Measurements from ENCODE around the gene TENT4A.

TENT4A gene

GRCh38 chr5:6698696-6699095 is 14.5 kb upstream of the TENT4A start:
- ChIA-PET CTCF (interaction anchor here (0.7 kb wide), 1 partner anchor 84 kb away, joined by 3 read pairs; no protein-coding TSS in a partner anchor), POLR2A (ENCODE audit: low non-redundant PET) (no interaction called here)
- TF ChIP-seq, protein P1, sequence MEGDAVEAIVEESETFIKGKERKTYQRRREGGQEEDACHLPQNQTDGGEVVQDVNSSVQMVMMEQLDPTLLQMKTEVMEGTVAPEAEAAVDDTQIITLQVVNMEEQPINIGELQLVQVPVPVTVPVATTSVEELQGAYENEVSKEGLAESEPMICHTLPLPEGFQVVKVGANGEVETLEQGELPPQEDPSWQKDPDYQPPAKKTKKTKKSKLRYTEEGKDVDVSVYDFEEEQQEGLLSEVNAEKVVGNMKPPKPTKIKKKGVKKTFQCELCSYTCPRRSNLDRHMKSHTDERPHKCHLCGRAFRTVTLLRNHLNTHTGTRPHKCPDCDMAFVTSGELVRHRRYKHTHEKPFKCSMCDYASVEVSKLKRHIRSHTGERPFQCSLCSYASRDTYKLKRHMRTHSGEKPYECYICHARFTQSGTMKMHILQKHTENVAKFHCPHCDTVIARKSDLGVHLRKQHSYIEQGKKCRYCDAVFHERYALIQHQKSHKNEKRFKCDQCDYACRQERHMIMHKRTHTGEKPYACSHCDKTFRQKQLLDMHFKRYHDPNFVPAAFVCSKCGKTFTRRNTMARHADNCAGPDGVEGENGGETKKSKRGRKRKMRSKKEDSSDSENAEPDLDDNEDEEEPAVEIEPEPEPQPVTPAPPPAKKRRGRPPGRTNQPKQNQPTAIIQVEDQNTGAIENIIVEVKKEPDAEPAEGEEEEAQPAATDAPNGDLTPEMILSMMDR (conservative IDR thresholded peaks at IDR 0.05; ENCODE audit: low read depth) = no peak

DNA sequence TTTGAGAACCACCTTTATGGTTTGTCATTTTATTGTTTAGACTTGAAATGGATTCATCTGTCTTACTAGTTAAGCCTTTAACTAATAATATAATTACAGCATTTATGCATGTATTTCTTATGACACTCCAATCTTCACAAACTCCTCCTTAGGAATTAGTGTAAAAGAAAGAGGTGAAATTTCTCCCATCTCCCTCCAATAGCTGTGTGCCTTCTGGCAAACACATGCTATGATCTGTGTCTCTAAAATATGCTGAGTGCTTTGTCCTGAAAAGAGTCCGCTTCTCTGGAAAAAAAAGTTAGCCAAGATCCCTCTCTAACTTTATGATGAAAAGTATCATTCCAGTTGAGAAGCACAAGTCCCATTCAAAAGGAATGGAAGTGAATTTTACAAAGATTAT is 13.9 kb upstream of the TENT4A start:
- H3K27ac ChIP-seq = no peak overlapping the region
- TF ChIP-seq, protein P1 (conservative IDR thresholded peaks at IDR 0.05; ENCODE audit: low read depth) = no peak
- DNase-seq (ENCODE audit: low spot score) = no peak
- ChIA-PET CTCF (interaction anchor here (0.7 kb wide), 1 partner anchor 84 kb away, joined by 3 read pairs; no protein-coding TSS in a partner anchor), POLR2A (ENCODE audit: low non-redundant PET) (no interaction called here)

More at GRCh38 chr5:6698696-6699095, 14.5 kb upstream of the TENT4A start:
- no peak overlapping the region for H3K27ac ChIP-seq
- no peak for DNase-seq (ENCODE audit: low spot score)

DNA sequence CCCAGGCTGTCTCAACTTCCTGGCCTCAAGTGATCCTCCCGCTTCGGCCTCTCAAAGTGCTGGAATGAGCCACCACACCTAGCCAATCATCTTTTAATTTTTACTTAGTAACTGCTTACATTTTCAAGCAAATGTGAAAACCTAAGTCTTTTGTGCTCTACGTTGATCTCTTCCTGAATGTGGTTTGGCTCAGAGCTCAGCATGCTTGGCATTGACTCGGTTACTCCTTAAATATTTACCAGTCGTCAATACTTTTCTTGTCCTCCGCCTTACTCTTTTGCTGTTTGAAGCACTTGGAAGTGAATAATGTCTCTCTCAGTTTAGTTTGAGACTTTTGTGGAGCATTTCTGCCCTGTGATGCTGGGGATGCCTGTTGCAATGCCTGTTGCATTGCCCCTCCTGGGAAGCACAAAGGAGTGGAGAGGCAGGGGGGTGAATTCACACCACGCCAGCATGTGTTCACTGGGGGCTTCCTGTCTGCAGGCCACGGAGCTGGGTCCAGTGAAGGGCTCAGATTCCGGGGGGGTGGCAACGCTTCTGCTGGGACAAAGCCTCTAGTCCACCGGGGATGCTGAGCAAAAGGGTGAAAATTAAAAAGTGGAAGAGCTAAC is 13.1 kb upstream of the TENT4A start:
- no peak overlapping the region for H3K27ac ChIP-seq
- TF ChIP-seq, protein P1 (conservative IDR thresholded peaks at IDR 0.05; ENCODE audit: low read depth) = no peak
- DNase-seq (ENCODE audit: low spot score) = no peak
- CTCF ChIA-PET = interaction anchor here (0.7 kb wide), 1 partner anchor 75 kb away, joined by 4 read pairs; no protein-coding TSS in a partner anchor
- POLR2A ChIA-PET (ENCODE audit: low non-redundant PET) = no interaction called here

DNA sequence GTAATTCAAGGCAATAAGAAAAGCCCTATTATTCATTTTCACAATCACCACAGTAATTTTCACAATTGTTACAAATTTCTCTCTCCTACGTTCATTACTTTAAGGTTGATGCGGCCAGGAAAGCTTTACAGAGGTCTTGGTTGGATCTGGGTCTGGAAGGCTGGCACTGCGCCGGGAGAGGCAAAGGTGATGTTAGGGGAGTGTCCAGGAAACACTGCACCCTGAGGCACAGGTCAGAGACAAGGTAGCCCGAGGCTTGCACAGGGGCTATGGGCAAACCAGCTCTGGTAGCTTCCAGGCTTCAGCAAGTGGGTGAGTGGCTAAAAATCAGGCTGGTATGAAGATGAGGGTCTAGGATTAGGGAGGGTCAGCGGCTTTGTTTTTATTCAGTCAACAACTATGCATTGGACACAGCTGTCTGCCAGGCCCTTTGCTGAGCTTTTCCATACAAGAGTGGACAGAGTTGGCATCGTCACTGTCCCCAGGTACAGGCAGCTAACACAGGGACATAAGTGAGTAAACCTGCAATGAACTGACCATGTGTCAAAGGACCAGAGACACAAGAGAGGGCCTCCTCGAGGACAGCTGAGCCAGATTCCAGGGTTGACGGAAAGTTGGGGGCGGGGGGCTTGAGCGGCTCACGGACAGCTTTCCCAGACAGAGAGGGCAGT is 12.4 kb upstream of the TENT4A start:
- POLR2A ChIA-PET (ENCODE audit: low non-redundant PET) = no interaction called here
- DNase-seq (ENCODE audit: low spot score) = no peak
- H3K27ac ChIP-seq = no peak overlapping the region
- CTCF ChIA-PET = interaction anchor here (0.7 kb wide), 1 partner anchor 1241 kb away, joined by 5 read pairs; no protein-coding TSS in a partner anchor
- TF ChIP-seq, protein P1 (conservative IDR thresholded peaks at IDR 0.05; ENCODE audit: low read depth) = no peak

GRCh38 chr5:6701491-6701890 is 11.7 kb upstream of the TENT4A start:
- H3K27ac ChIP-seq = no peak overlapping the region
- POLR2A ChIA-PET (ENCODE audit: low non-redundant PET) = no interaction called here
- CTCF ChIA-PET = interaction anchor here (0.7 kb wide), 1 partner anchor 1242 kb away, joined by 5 read pairs; no protein-coding TSS in a partner anchor
- TF ChIP-seq, protein P1 (conservative IDR thresholded peaks at IDR 0.05; ENCODE audit: low read depth) = no peak
- no peak for DNase-seq (ENCODE audit: low spot score)

- ChIA-PET CTCF (no interaction called here), POLR2A (ENCODE audit: low non-redundant PET) (no interaction called here)
- TF ChIP-seq, protein P1 (conservative IDR thresholded peaks at IDR 0.05; ENCODE audit: low read depth) = no peak
- no peak for DNase-seq (ENCODE audit: low spot score)
- no peak overlapping the region for H3K27ac ChIP-seq
Measured at GRCh38 chr5:6702633-6703032, 10.6 kb upstream of the TENT4A start.

Data from RWPE1 (cell line).